ENCODE measurements around the gene TAX1BP3. TPM values are rescaled to one million over a fixed set of nuclear protein-coding genes. Genes with fewer than 3 reads are reported as not detected.

The TAX1BP3 gene
- total and polyA plus RNA-seq, 9 of the 15 experiments (the other 6 are each of a cell fraction or from before 2014, with no cell fraction given): 0.99 to 14.5 (median 6.2) TPM

- TF ChIP-seq RREB1 (CRISPR knock-in tag; IDR thresholded peaks at IDR 0.05): no peak
- TF ChIP-seq GTF2B (IDR thresholded peaks at IDR 0.05; ENCODE audit: extremely low read depth, insufficient read length): no peak
- TF ChIP-seq PTRF (tag; IDR thresholded peaks at IDR 0.05): no peak
- no peak for TF ChIP-seq GTF3C2 (IDR thresholded peaks at IDR 0.05; ENCODE audit: borderline replicate concordance, extremely low read depth, insufficient read length)
- TF ChIP-seq SPI1 (IDR thresholded peaks at IDR 0.05; ENCODE audit: borderline replicate concordance, low read depth, low read length): no peak
- no peak for TF ChIP-seq CAMTA2 (CRISPR knock-in tag; conservative IDR thresholded peaks at IDR 0.05)
- TF ChIP-seq ZNF232 (CRISPR knock-in tag; IDR thresholded peaks at IDR 0.05): no peak
Measured at GRCh38 chr17:3675886-3676285, 7.5 kb upstream of the TAX1BP3 start (continued).

All from K562 (cell line).